GM21786 (cell line): ENCODE measurements around the gene SLX4IP.
A peak's percentile ranks its signal among the peaks of the same experiment; 100 is the strongest.

ENCODE experiments used
- ATAC-seq: cut with Tn5 transposase; IDR thresholded peaks from one replicate; pipeline ENCODE4 v1.9.1; 2021; ENCODE audit not compliant: unreplicated experiment

Gene SLX4IP

GRCh38 chr20:10463622-10464021 lies 28.5 kb downstream of the SLX4IP start:
- no peak for ATAC-seq

GRCh38 chr20:10465135-10465534 lies 30.0 kb downstream of the SLX4IP start:
- no peak for ATAC-seq

GRCh38 chr20:10466325-10466724 lies 31.2 kb downstream of the SLX4IP start:
- ATAC-seq, result no peak

GRCh38 chr20:10466855-10467254 lies 31.8 kb downstream of the SLX4IP start:
- no peak for ATAC-seq

GRCh38 chr20:10467681-10468339 lies 32.7 kb downstream of the SLX4IP start:
- no peak for ATAC-seq

GRCh38 chr20:10468340-10468845 lies 33.3 kb downstream of the SLX4IP start:
- no peak for ATAC-seq

GRCh38 chr20:10469056-10469455 lies 34.0 kb downstream of the SLX4IP start:
- no peak for ATAC-seq

GRCh38 chr20:10469599-10469998 lies 34.5 kb downstream of the SLX4IP start:
- ATAC-seq, result no peak

GRCh38 chr20:10470276-10470675 lies 35.2 kb downstream of the SLX4IP start:
- ATAC-seq, result no peak

- no peak for ATAC-seq
Observed at GRCh38 chr20:10472871-10473270, 37.8 kb downstream of the SLX4IP start.

- ATAC-seq, result no peak
Observed at GRCh38 chr20:10474606-10475184, 39.6 kb downstream of the SLX4IP start.

GRCh38 chr20:10475225-10475624 lies 40.1 kb downstream of the SLX4IP start:
- no peak for ATAC-seq

GRCh38 chr20:10476319-10476724 lies 41.2 kb downstream of the SLX4IP start:
- peak; percentile 87 for ATAC-seq

GRCh38 chr20:10478205-10478604 lies 43.1 kb downstream of the SLX4IP start:
- peak; percentile 55 for ATAC-seq

- ATAC-seq, result no peak
Observed at GRCh38 chr20:10478930-10479329, 43.8 kb downstream of the SLX4IP start.

GRCh38 chr20:10481676-10482075 lies 46.6 kb downstream of the SLX4IP start:
- no peak for ATAC-seq

GRCh38 chr20:10483691-10484090 lies 48.6 kb downstream of the SLX4IP start:
- no peak for ATAC-seq

GRCh38 chr20:10487142-10488136 lies 52.3 kb downstream of the SLX4IP start:
- no peak for ATAC-seq

GRCh38 chr20:10488534-10488933 lies 53.4 kb downstream of the SLX4IP start:
- ATAC-seq, result no peak

- no peak for ATAC-seq
Observed at GRCh38 chr20:10489853-10490252, 54.7 kb downstream of the SLX4IP start.

GRCh38 chr20:10490257-10490656 lies 55.2 kb downstream of the SLX4IP start:
- no peak for ATAC-seq
